SK-N-SH (cell line): ENCODE data around the gene FAM217A. TPM values are rescaled to one million over a fixed set of nuclear protein-coding genes. Genes with fewer than 3 reads are reported as not detected.
A peak's percentile ranks its signal among the peaks of the same experiment; 100 is the strongest.

Source experiments
- CTCF ChIA-PET: fragments of 300-600, 350-600 bp; formaldehyde crosslinking; extraction: SDS; loops from one replicate; lab custom pipeline; 2021; lab: Yijun Ruan, JAX
- POLR2A ChIA-PET: fragments of 350-600 bp; sonication (Branson Sonifier 250); formaldehyde crosslinking; extraction: SDS; loops from one replicate; lab custom pipeline; 2020; ENCODE audit warnings: antibody characterized with exemption, inconsistent platforms; lab: Yijun Ruan, JAX
- DNase-seq: peaks from one replicate; pipeline ENCODE4 v3.0.0; 2012
- H2AFZ ChIP-seq: fragments of 200-600 bp; sonication (generic); 2 replicates; pipeline ENCODE4 v1.8.1; 2016; ENCODE audit warnings: antibody characterized with exemption, mild to moderate bottlenecking, low read depth
- H3F3A ChIP-seq: fragments of 200-600 bp; sonication (generic); replicated peaks from 2 replicates; pipeline ENCODE3; 2016; ENCODE audit warnings: antibody characterized with exemption, mild to moderate bottlenecking; ENCODE audit not compliant: insufficient read depth
- H3K27ac ChIP-seq, 2 experiments: fragments of 200-500 bp in 1 of 2; fragments of 200-600 bp in 1 of 2; sonication (Bioruptor generic) in 1 of 2; sonication (generic), shearing (Covaris generic) in 1 of 2; 2 replicates each; pipeline versions ENCODE4 v1.5.1 to v1.6.1; 2014 to 2016; ENCODE audit warnings: low read depth in 2 of 2, inconsistent platforms in 1 of 2, low read length in 1 of 2, mild to moderate bottlenecking in 1 of 2, mixed read lengths in 1 of 2
- H3K27me3 ChIP-seq: fragments of 200-600 bp; sonication (generic), shearing (Covaris generic); 2 replicates; pipeline ENCODE4 v1.6.1; 2016; ENCODE audit warnings: mixed run types; ENCODE audit not compliant: insufficient read depth
- H3K36me3 ChIP-seq, 2 experiments: fragments of 200-500 bp in 1 of 2; fragments of 200-600 bp in 1 of 2; sonication (Bioruptor generic) in 1 of 2; sonication (generic) in 1 of 2; replicated peaks in 1 of 2; 2 replicates each; pipeline versions ENCODE3 to v1.5.1; 2014 to 2016; ENCODE audit warnings: low read length in 1 of 2, mild to moderate bottlenecking in 1 of 2; ENCODE audit not compliant: insufficient read depth in 2 of 2, control insufficient read depth in 1 of 2
- H3K4me1 ChIP-seq, 2 experiments: fragments of 200-500 bp in 1 of 2; fragments of 200-600 bp in 1 of 2; sonication (Bioruptor generic) in 1 of 2; sonication (generic), shearing (Covaris generic) in 1 of 2; 2 replicates each; pipeline versions ENCODE4 v1.5.1 to v1.6.1; 2014 to 2016; ENCODE audit warnings: low read depth in 1 of 2, low read length in 1 of 2, mixed run types in 1 of 2; ENCODE audit not compliant: insufficient read depth in 2 of 2, control insufficient read depth in 1 of 2
- H3K4me2 ChIP-seq: fragments of 200-600 bp; sonication (generic), shearing (Covaris generic); 2 replicates; pipeline ENCODE4 v1.6.1; 2017; ENCODE audit warnings: mixed run types
- H3K4me3 ChIP-seq, 2 experiments: fragments of 200-500 bp in 1 of 2; fragments of 200-600 bp in 1 of 2; sonication (Bioruptor generic) in 1 of 2; sonication (generic), shearing (Covaris generic) in 1 of 2; 2 replicates each; pipeline versions ENCODE4 v1.5.1 to v1.8.1; 2014 to 2016; ENCODE audit warnings: low read depth in 2 of 2, inconsistent platforms in 1 of 2, low read length in 1 of 2, mild to moderate bottlenecking in 1 of 2, mixed read lengths in 1 of 2, moderate library complexity in 1 of 2
- H3K79me2 ChIP-seq: fragments of 200-600 bp; sonication (generic); 2 replicates; pipeline ENCODE4 v1.8.1; 2017; ENCODE audit warnings: mild to moderate bottlenecking; ENCODE audit not compliant: insufficient read depth
- H3K9ac ChIP-seq: fragments of 200-600 bp; sonication (generic); 2 replicates; pipeline ENCODE4 v1.6.1; 2017; ENCODE audit warnings: mixed run types
- H3K9me2 ChIP-seq: fragments of 200-600 bp; sonication (generic); 2 replicates; pipeline ENCODE4 v1.6.1; 2017; ENCODE audit warnings: mixed run types
- H3K9me3 ChIP-seq: fragments of 200-600 bp; sonication (generic); 2 replicates; pipeline ENCODE4 v1.6.1; 2017; ENCODE audit warnings: mixed run types, mild to moderate bottlenecking, moderate library complexity
- H4K20me1 ChIP-seq: fragments of 200-600 bp; sonication (generic); 2 replicates; pipeline ENCODE4 v1.6.1; 2017; ENCODE audit warnings: mild to moderate bottlenecking, mixed run types; ENCODE audit not compliant: insufficient read depth
- ELF1 ChIP-seq: IDR thresholded peaks from 2 replicates; pipeline ENCODE4 v1.4.0; 2012
- EZH2phosphoT487 ChIP-seq: fragments of 200-600 bp; sonication (generic); IDR thresholded peaks from 2 replicates; pipeline ENCODE4 v1.6.1; 2017; ENCODE audit warnings: low read depth, mixed run types, mild to moderate bottlenecking, antibody characterized with exemption, moderate library complexity, borderline replicate concordance
- FOSL2 ChIP-seq: IDR thresholded peaks from 2 replicates; pipeline ENCODE4 v1.4.0; 2012; ENCODE audit warnings: low read depth, mild to moderate bottlenecking, moderate library complexity, borderline replicate concordance
- FOXJ3 ChIP-seq: sonication (generic); formaldehyde crosslinking; IDR thresholded peaks from 2 replicates; pipeline ENCODE4 v1.5.1; 2020; ENCODE audit warnings: mild to moderate bottlenecking, missing genetic modification reagents
- FOXM1 ChIP-seq: IDR thresholded peaks from 2 replicates; pipeline ENCODE4 v1.4.0; 2012; ENCODE audit warnings: low read depth, mild to moderate bottlenecking
- JUND ChIP-seq: IDR thresholded peaks from 2 replicates; pipeline ENCODE4 v1.4.0; 2012
- MEF2A ChIP-seq: IDR thresholded peaks from 2 replicates; pipeline ENCODE4 v1.4.0; 2012; ENCODE audit warnings: low read depth, borderline replicate concordance
- NFIC ChIP-seq: IDR thresholded peaks from 2 replicates; pipeline ENCODE4 v1.4.0; 2012; ENCODE audit warnings: borderline replicate concordance
- NRF1 ChIP-seq: IDR thresholded peaks from 2 replicates; pipeline ENCODE4 v1.6.1; 2012; ENCODE audit warnings: low read depth, mild to moderate bottlenecking, low read length
- POLR2AphosphoS5 ChIP-seq: IDR thresholded peaks from 2 replicates; pipeline ENCODE4 v1.6.1; 2012; ENCODE audit warnings: low read depth, low read length
- TAF1 ChIP-seq: IDR thresholded peaks from 2 replicates; pipeline ENCODE4 v1.6.1; 2012; ENCODE audit warnings: low read depth, mild to moderate bottlenecking, low read length, moderate library complexity, borderline replicate concordance
- USF2 ChIP-seq: fragments of 150-350 bp; IDR thresholded peaks from 2 replicates; pipeline ENCODE4 v1.6.1; 2017; ENCODE audit warnings: antibody characterized with exemption, low read length, low read depth, borderline replicate concordance
- YY1 ChIP-seq: IDR thresholded peaks from 2 replicates; pipeline ENCODE4 v1.4.0; 2012; ENCODE audit warnings: low read depth, mild to moderate bottlenecking
- WGBS: methylation state at CpG from one replicate; pipeline ENCODE4 v1.1.6; 2017; ENCODE audit warnings: low lambda C conversion rate; 5-methylcytosine and 5-hydroxymethylcytosine counted together
- polyA plus RNA-seq, 3 experiments: library from polyadenylated mRNA; depleted of rRNA; stranded (reverse); fragments of >200 nt; gene quantifications; 2 replicates each; pipeline ENCODE4 v1.2.3, GENCODE V29; 2012
- TF ChIP-seq, protein P1 (sequence below): IDR thresholded peaks from 2 replicates; pipeline ENCODE4 v1.4.0; 2012; ENCODE audit warnings: low read depth, borderline replicate concordance

Gene FAM217A
- polyA plus RNA-seq, 1 of the 3 experiments (the other 2 are of a cell fraction) = not detected

DNA sequence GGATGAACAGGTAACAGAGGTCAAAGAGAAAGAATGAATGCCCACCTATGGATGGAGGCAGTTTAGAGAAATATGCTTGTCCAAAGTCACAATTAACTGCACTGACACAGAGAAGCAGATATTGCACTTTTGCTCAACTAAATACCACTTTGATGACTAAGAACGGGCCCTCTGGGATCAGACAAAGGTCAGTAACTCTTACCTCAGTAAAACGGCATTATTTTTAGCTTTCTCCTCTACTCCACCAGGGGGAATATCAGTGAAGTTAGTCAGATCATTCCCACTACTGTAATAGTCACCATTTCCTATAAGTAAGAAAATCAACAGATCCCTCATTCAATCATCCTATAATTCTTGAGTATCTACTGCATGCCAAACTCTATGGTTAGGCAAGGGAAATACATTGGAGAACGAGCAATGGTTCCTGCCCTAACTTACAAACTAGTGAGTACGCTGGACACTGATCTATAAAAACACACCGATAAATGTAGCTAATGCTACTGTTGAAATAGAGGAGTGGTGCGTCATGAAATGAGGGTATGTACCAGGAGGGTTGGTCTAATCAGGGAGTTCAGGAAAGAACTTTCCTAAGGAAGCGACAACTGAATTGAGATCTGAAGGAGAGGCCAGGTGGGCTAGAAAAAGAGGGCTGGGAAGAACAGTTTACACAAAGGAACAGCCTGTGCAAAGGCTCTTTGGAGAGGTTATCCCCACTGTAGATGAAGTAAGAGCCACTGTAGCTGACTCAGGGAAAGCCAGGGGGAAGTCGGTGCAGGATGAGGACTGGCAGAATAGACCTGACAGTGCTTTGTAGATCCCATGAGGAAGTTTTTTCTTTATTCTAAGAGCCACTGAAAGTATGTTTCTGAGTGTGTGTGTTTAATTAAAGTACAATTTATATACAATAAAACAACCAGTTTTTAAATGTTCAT, 47.3 kb upstream of the FAM217A start (continued):
- TF ChIP-seq NRF1 = no peak
- TF ChIP-seq ELF1 = no peak
- TF ChIP-seq MEF2A = peak; percentile 63; the same call in 1 of the 2 replicates
- no peak for TF ChIP-seq YY1
- TF ChIP-seq USF2 = no peak
- peak; percentile 63; the same call in 1 of the 2 replicates for TF ChIP-seq JUND
- TF ChIP-seq POLR2AphosphoS5 = no peak
- TF ChIP-seq FOXJ3 (CRISPR knock-in tag) = no peak
- TF ChIP-seq, protein P1, sequence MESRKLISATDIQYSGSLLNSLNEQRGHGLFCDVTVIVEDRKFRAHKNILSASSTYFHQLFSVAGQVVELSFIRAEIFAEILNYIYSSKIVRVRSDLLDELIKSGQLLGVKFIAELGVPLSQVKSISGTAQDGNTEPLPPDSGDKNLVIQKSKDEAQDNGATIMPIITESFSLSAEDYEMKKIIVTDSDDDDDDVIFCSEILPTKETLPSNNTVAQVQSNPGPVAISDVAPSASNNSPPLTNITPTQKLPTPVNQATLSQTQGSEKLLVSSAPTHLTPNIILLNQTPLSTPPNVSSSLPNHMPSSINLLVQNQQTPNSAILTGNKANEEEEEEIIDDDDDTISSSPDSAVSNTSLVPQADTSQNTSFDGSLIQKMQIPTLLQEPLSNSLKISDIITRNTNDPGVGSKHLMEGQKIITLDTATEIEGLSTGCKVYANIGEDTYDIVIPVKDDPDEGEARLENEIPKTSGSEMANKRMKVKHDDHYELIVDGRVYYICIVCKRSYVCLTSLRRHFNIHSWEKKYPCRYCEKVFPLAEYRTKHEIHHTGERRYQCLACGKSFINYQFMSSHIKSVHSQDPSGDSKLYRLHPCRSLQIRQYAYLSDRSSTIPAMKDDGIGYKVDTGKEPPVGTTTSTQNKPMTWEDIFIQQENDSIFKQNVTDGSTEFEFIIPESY = no peak
- TF ChIP-seq, all 33 proteins: peak for 8

- TF ChIP-seq FOXM1 = no peak
- TF ChIP-seq EZH2phosphoT487 = no peak
- no peak for TF ChIP-seq TAF1
- no peak for TF ChIP-seq FOXJ3 (CRISPR knock-in tag)
- TF ChIP-seq NFIC = no peak
- no peak for TF ChIP-seq USF2
- TF ChIP-seq FOSL2 = no peak
- TF ChIP-seq JUND = no peak
- no peak for TF ChIP-seq MEF2A
- no peaks in the 10 kb centered on the region for H4K20me1 ChIP-seq
- ChIA-PET POLR2A (no interaction called here), CTCF (interaction anchor here (1.4 kb wide), 1 partner anchor 17 kb away, joined by 4 read pairs; no protein-coding TSS in a partner anchor)
- H3K9me3 ChIP-seq = no peaks in the 10 kb centered on the region
- H3K36me3 ChIP-seq = peaks cover 67 to 80% of the 10 kb centered on the region in 2 experiments
- no peak overlapping the region; a peak in 1 of 4 replicates for H3K4me3 ChIP-seq
- no peak for DNase-seq
- peaks cover 0 to 26% of the 10 kb centered on the region in 2 experiments; a peak in 1 of 4 replicates for H3K4me1 ChIP-seq
- H3K79me2 ChIP-seq = peaks cover 11% of the 10 kb centered on the region; the same call in 1 of the 2 replicates
- peak overlapping the region; percentile 9; the same call in 1 of the 2 replicates for H3K4me2 ChIP-seq
- WGBS = 96% methylated on average over 4 of the region's 5 CpGs
- peaks cover 27% of the 10 kb centered on the region for H3F3A ChIP-seq
- no peaks in the 10 kb centered on the region for H3K9me2 ChIP-seq
- no peak overlapping the region for H2AFZ ChIP-seq
- H3K9ac ChIP-seq = peak overlapping the region; percentile 25; the same call in 1 of the 2 replicates
- H3K27me3 ChIP-seq = no peaks in the 10 kb centered on the region
- H3K27ac ChIP-seq = peak overlapping the region in 1 of 2 experiments; percentile 74; a peak in 2 of 4 replicates
These were observed 46.6 kb upstream of the FAM217A start for GRCh38 chr6:4125500-4125899.
